B cell (primary cell): ENCODE results near the gene P2RY14. TPM values are rescaled to one million over a fixed set of nuclear protein-coding genes. Genes with fewer than 3 reads are reported as not detected.

Experiments used
- ATAC-seq: fragments of 200-7000 bp; cut with Tn5 transposase; one replicate; pipeline ENCODE4 v1.10.0; 2021; ENCODE audit warnings: low read depth, mild to moderate bottlenecking, moderate number of reproducible peaks, moderate library complexity
- CTCF ChIA-PET: fragments of 350-600 bp; sonication (Branson Sonifier 250); formaldehyde crosslinking; loops from one replicate; lab custom pipeline; 2021; ENCODE audit warnings: antibody characterized with exemption, inconsistent platforms; lab: Charles Lee
- POLR2A ChIA-PET: fragments of 350-600 bp; sonication (Branson Sonifier 250); formaldehyde crosslinking; loops from one replicate; lab custom pipeline; 2021; ENCODE audit warnings: antibody characterized with exemption; lab: Charles Lee
- DNase-seq: peaks from one replicate; pipeline ENCODE4 v3.0.0; 2013
- H2AFZ ChIP-seq: 2 replicates; pipeline ENCODE4 v1.6.1; 2012; ENCODE audit warnings: mild to moderate bottlenecking, low read depth, low read length; ENCODE audit not compliant: insufficient read depth, poor library complexity, severe bottlenecking
- H3K27ac ChIP-seq, 2 donors: 1 replicate in 1 of 2; 2 replicates in 1 of 2; pipeline ENCODE4 v1.5.1; 2012 to 2013; ENCODE audit warnings: low read length in 2 of 2, mild to moderate bottlenecking in 2 of 2, moderate library complexity in 1 of 2
- H3K27me3 ChIP-seq, 4 experiments: fragments of 200-600 bp in 1 of 4; sonication (generic) in 1 of 4; replicated peaks in 1 of 4; 1 replicate in 2 of 4; 2 replicates in 2 of 4; pipeline versions ENCODE4 v1.6.1 to v1.7.0; 2013 to 2016; ENCODE audit warnings: low read length in 3 of 4, mild to moderate bottlenecking in 2 of 4, mixed read lengths in 1 of 4, moderate library complexity in 1 of 4; ENCODE audit not compliant: insufficient read depth in 4 of 4, control insufficient read depth in 3 of 4; ENCODE audit errors: control extremely low read depth in 1 of 4
- H3K36me3 ChIP-seq, 2 experiments: replicated peaks in 1 of 2; 1 replicate in 1 of 2; 2 replicates in 1 of 2; pipeline versions ENCODE4 v1.6.1 to v1.7.1; 2013; ENCODE audit warnings: low read length in 1 of 2; ENCODE audit not compliant: insufficient read depth in 2 of 2, control insufficient read depth in 1 of 2; ENCODE audit errors: control extremely low read depth in 1 of 2, extremely low read depth in 1 of 2
- H3K4me1 ChIP-seq, 2 donors: fragments of 200-600 bp in 1 of 2; sonication (generic) in 1 of 2; 1 replicate in 1 of 2; 2 replicates in 1 of 2; pipeline versions ENCODE4 v1.5.1 to v1.6.1; 2013 to 2017; ENCODE audit warnings: low read length in 2 of 2; ENCODE audit not compliant: control insufficient read depth in 2 of 2, insufficient read depth in 2 of 2
- H3K4me2 ChIP-seq: replicated peaks from 2 replicates; pipeline ENCODE3; 2012; ENCODE audit warnings: mild to moderate bottlenecking, low read depth, low read length; ENCODE audit not compliant: poor library complexity, severe bottlenecking
- H3K4me3 ChIP-seq, 5 experiments: fragments of 200-600 bp in 1 of 5; sonication (generic) in 1 of 5; 1 replicate in 3 of 5; 2 replicates in 2 of 5; pipeline versions ENCODE4 v1.5.1 to v1.7.0; 2011 to 2016; ENCODE audit warnings: low read length in 4 of 5, mild to moderate bottlenecking in 4 of 5, low read depth in 2 of 5, control low read depth in 1 of 5, moderate library complexity in 1 of 5; ENCODE audit not compliant: insufficient read depth in 1 of 5; ENCODE audit errors: control extremely low read depth in 1 of 5, extremely low read depth in 1 of 5
- H3K79me2 ChIP-seq: fragments of 200-600 bp; sonication (generic); one replicate; pipeline ENCODE4 v1.6.0; 2016; ENCODE audit warnings: low read length; ENCODE audit not compliant: control insufficient read depth, insufficient read depth
- H3K9ac ChIP-seq: fragments of 200-600 bp; sonication (generic); 2 replicates; pipeline ENCODE4 v1.6.1; 2017; ENCODE audit warnings: mild to moderate bottlenecking, low read length, moderate library complexity
- H3K9me3 ChIP-seq, 3 donors: one replicate each; pipeline versions ENCODE4 v1.6.1 to v1.7.1; 2013; ENCODE audit warnings: low read length in 2 of 3; ENCODE audit not compliant: control insufficient read depth in 2 of 3, insufficient read depth in 1 of 3; ENCODE audit errors: control extremely low read depth in 1 of 3
- H4K20me1 ChIP-seq: 2 replicates; pipeline ENCODE4 v1.6.0; 2012; ENCODE audit warnings: mild to moderate bottlenecking, low read length; ENCODE audit not compliant: insufficient read depth, control insufficient read depth, poor library complexity, severe bottlenecking
- H3K27ac Mint-ChIP-seq: one replicate; pipeline ENCODE4 v1.8.0; 2021; ENCODE audit warnings: mixed read lengths
- H3K27me3 Mint-ChIP-seq: one replicate; pipeline ENCODE4 v1.8.0; 2021; ENCODE audit warnings: mixed read lengths
- H3K4me1 Mint-ChIP-seq: one replicate; pipeline ENCODE4 v1.8.0; 2021; ENCODE audit warnings: mixed read lengths
- H3K4me3 Mint-ChIP-seq: one replicate; pipeline ENCODE4 v1.8.0; 2021; ENCODE audit warnings: mixed read lengths
- H3K9me3 Mint-ChIP-seq: one replicate; pipeline ENCODE4 v1.8.0; 2022; ENCODE audit warnings: mixed read lengths; ENCODE audit not compliant: insufficient read depth
- EZH2 ChIP-seq: IDR thresholded peaks from 2 replicates; pipeline ENCODE4 v1.6.1; 2012; ENCODE audit warnings: borderline replicate concordance, low read depth, mild to moderate bottlenecking, moderate library complexity, low read length; ENCODE audit not compliant: insufficient read depth, poor library complexity, severe bottlenecking
- WGBS: methylation state at CpG from one replicate; pipeline ENCODE4 v1.1.5; 2013; ENCODE audit warnings: missing lambda C conversion rate; ENCODE audit not compliant: insufficient coverage; 5-methylcytosine and 5-hydroxymethylcytosine counted together
- intact Hi-C: fragments of 100-400 bp; cut with micrococcal nuclease; formaldehyde crosslinking; loops from one replicate; pipeline ENCODE4 v1.10.0; 2022
- polyA plus RNA-seq: library from polyadenylated mRNA; depleted of rRNA; stranded (reverse); fragments of >200 nt; gene quantifications from 2 replicates; pipeline ENCODE4 v1.2.3, GENCODE V29; 2012
- total RNA-seq, 2 donors: library from RNA; stranded (reverse); fragments of 120-200 nt in 1 of 2; gene quantifications; 1 replicate in 1 of 2; 2 replicates in 1 of 2; pipeline versions ENCODE4 v1.2.3 to v1.2.4, GENCODE V29; 2013 to 2022
- TF ChIP-seq, protein P1 (sequence below): fragments of 200-600 bp; IDR thresholded peaks from one replicate; pipeline ENCODE4 v1.8.0; 2022; ENCODE audit warnings: antibody characterized with exemption, mild to moderate bottlenecking

Gene P2RY14
- total and polyA plus RNA-seq, 2 donors (not counting 1 experiment from before 2014, with no cell fraction given): 7.0 to 11.3 TPM

- ChIA-PET POLR2A (no interaction called here), CTCF (interaction anchor here (1.3 to 1.4 kb wide), 2 partner anchors 158 to 534 kb away, joined by 3 to 5 read pairs; no protein-coding TSS in a partner anchor)
- Mint-ChIP-seq H3K27me3 (peaks cover 2% of the 10 kb centered on the region), H3K9me3 (no peaks in the 10 kb centered on the region), H3K4me1 (no peaks in the 10 kb centered on the region), H3K4me3 (no peak overlapping the region), H3K27ac (no peak overlapping the region)
- Histone ChIP-seq H3K4me3 (no peak overlapping the region), H3K27me3 (no peaks in the 10 kb centered on the region), H2AFZ (no peak overlapping the region), H3K9me3 (no peaks in the 10 kb centered on the region), H3K27ac (no peak overlapping the region), H3K4me1 (no peaks in the 10 kb centered on the region), H3K9ac (no peak overlapping the region), H3K79me2 (no peaks in the 10 kb centered on the region), H4K20me1 (no peaks in the 10 kb centered on the region), H3K36me3 (no peaks in the 10 kb centered on the region), H3K4me2 (no peak overlapping the region)
- intact Hi-C loops: no loop called here
- no peak for ATAC-seq
- no peak for DNase-seq
- 92% methylated on average over 1 of the region's 2 CpGs for WGBS
- TF ChIP-seq, protein P1, sequence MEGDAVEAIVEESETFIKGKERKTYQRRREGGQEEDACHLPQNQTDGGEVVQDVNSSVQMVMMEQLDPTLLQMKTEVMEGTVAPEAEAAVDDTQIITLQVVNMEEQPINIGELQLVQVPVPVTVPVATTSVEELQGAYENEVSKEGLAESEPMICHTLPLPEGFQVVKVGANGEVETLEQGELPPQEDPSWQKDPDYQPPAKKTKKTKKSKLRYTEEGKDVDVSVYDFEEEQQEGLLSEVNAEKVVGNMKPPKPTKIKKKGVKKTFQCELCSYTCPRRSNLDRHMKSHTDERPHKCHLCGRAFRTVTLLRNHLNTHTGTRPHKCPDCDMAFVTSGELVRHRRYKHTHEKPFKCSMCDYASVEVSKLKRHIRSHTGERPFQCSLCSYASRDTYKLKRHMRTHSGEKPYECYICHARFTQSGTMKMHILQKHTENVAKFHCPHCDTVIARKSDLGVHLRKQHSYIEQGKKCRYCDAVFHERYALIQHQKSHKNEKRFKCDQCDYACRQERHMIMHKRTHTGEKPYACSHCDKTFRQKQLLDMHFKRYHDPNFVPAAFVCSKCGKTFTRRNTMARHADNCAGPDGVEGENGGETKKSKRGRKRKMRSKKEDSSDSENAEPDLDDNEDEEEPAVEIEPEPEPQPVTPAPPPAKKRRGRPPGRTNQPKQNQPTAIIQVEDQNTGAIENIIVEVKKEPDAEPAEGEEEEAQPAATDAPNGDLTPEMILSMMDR: no peak
- TF ChIP-seq EZH2: no peak
Observed at GRCh38 chr3:151303751-151304150, 25.4 kb upstream of the P2RY14 start.

DNA sequence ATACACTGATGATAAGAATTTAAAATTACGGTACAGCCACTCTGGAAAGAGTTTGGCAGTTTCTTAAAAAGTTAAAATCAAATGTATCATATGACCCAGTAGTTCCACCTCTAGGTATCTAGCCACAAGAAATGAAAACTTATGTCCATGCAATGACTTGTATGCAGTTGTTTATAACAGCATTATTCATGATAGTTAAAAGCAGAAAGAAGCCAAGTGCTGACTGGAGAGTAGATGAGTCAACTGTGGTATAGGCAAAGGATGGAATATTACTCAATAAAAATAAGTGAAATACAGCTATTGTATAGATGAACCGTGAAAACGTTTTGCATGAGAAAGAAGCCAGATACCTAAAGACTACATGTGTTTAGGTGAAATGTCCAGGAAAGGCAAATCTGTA, 23.4 kb upstream of the P2RY14 start:
- Histone ChIP-seq H3K9ac (no peak overlapping the region), H3K4me3 (no peak overlapping the region), H3K27me3 (no peaks in the 10 kb centered on the region), H3K4me1 (no peaks in the 10 kb centered on the region), H4K20me1 (no peaks in the 10 kb centered on the region), H3K36me3 (no peaks in the 10 kb centered on the region), H2AFZ (no peak overlapping the region), H3K27ac (no peak overlapping the region), H3K9me3 (no peaks in the 10 kb centered on the region), H3K79me2 (no peaks in the 10 kb centered on the region), H3K4me2 (no peak overlapping the region)
- Mint-ChIP-seq H3K4me3 (no peak overlapping the region), H3K9me3 (no peaks in the 10 kb centered on the region), H3K27me3 (peaks cover 6% of the 10 kb centered on the region), H3K4me1 (no peaks in the 10 kb centered on the region), H3K27ac (no peak overlapping the region)
- no peak for ATAC-seq
- CTCF ChIA-PET: no interaction called here
- intact Hi-C loops: no loop called here
- POLR2A ChIA-PET: no interaction called here
- DNase-seq: no peak
- no CpG with 5 or more reads among the region's 3 CpGs for WGBS
- TF ChIP-seq, protein P1: no peak
- TF ChIP-seq EZH2: no peak
